ENCODE results near the gene HMG20B. TPM values are rescaled to one million over a fixed set of nuclear protein-coding genes. Genes with fewer than 3 reads are reported as not detected.

Gene HMG20B
- total RNA-seq, 1 donor: 72.5 TPM

DNA sequence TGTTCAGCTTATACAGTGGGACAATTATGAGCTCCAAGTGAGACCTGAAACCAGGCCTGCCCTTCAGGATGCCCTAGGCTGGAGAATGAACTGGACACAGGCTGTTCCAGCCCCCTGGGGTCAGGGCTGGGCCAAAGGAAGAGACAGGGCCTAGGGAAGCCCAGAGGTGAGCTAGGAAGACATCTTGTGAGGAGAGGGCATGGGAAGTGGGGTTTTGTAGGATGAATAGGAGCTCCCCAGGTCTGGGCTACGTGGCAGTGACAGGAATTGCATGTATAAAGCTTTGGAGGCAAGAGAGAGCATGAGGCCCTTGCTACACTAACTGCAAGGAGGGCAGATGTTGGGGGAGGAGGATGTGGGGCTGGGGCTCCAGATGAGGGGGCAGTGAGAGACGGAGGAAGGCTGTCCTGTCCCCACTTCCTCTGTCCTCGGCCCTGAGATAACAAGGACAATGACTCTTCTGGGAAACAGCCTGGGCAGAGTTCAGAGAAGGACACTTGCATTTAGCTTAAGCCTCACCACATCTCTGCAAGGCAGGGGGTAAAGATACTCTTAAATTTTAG lies 35.4 kb downstream of the HMG20B start:
- H3K4me3 ChIP-seq (ENCODE audit: low read depth, low read length): peak overlapping the region; percentile 64
- DNase-seq (ENCODE audit: low read depth): no peak
- TF ChIP-seq, protein P1, sequence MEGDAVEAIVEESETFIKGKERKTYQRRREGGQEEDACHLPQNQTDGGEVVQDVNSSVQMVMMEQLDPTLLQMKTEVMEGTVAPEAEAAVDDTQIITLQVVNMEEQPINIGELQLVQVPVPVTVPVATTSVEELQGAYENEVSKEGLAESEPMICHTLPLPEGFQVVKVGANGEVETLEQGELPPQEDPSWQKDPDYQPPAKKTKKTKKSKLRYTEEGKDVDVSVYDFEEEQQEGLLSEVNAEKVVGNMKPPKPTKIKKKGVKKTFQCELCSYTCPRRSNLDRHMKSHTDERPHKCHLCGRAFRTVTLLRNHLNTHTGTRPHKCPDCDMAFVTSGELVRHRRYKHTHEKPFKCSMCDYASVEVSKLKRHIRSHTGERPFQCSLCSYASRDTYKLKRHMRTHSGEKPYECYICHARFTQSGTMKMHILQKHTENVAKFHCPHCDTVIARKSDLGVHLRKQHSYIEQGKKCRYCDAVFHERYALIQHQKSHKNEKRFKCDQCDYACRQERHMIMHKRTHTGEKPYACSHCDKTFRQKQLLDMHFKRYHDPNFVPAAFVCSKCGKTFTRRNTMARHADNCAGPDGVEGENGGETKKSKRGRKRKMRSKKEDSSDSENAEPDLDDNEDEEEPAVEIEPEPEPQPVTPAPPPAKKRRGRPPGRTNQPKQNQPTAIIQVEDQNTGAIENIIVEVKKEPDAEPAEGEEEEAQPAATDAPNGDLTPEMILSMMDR (IDR thresholded peaks at IDR 0.05; ENCODE audit: insufficient read depth, low read depth, low read length): no peak

DNA sequence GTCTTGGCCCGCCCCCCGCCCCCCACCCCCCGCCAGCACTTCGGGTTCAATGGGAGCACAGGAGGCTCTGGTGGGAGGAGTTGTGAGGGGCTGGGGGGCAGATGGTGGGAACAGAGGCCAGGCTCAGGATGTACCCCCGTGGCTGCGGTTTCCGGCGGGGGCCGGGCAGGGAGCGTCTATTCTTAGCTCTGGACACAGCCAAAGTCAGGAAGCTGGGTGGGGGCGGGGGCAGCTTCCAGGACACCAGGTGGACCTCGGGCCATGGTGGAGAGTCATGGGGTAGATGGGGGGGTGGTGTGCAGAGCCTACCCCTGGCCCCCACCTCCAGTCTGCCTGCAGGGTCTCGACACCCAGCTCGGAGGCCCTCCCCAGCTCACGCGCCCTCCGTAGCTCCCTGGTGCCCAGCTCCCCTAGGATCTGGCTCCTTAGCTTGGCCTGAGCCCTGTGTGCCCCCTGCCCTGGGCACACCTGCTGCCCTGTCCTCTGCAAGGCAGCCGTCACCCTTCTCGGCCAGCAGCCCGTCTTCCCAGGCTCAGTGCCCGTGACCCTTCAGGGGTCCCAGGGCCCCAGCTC lies 36.1 kb downstream of the HMG20B start:
- H3K4me3 ChIP-seq (ENCODE audit: low read depth, low read length): no peak overlapping the region
- TF ChIP-seq, protein P1 (IDR thresholded peaks at IDR 0.05; ENCODE audit: insufficient read depth, low read depth, low read length): no peak
- no peak for DNase-seq (ENCODE audit: low read depth)

DNA sequence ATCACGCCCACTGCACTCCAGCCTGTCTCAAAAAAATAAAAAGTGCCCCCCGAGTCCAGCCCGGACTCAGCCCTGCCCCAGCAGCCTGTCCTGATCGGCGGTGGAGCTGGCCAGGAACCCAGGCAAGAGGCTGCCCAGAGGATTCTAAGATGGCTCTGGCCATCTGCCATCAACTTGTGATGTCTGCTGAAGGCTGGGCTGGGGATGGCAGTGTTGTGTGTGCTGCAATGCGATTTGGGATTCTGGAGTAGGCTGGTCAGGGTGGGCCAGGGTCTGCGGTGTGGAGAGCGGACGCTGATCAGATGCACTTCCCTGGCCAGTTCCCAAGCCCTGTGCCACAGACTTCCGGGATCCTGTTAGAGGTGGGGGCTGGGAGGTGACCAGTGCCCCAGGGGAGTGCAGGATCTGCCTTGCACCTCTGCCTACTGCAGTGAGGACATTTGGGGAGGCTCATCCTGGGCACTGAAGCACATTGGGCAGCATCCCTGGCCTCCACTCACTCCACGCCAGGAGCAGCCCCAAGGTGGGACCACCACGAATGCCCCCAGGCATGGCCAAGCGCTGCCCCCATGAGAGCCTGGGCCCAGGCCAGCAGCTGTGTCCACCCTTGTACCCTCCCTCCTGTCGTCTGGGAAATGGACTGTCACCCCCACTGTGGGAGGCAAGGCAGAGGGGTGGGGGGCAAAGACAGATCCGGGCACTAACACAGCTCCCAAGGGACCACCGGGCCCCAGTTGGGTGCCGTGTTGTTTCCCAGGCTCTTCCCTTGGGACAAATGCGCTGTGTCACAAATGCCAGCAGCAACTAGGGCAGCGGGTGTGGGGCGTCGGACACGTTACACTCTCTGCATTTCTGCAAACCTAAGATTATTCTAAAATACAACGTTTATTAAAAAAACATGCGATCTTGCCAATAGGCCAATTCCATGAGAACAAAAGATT lies 37.3 kb downstream of the HMG20B start:
- no peak for DNase-seq (ENCODE audit: low read depth)
- TF ChIP-seq, protein P1 (IDR thresholded peaks at IDR 0.05; ENCODE audit: insufficient read depth, low read depth, low read length): no peak
- H3K4me3 ChIP-seq (ENCODE audit: low read depth, low read length): no peak overlapping the region

DNA sequence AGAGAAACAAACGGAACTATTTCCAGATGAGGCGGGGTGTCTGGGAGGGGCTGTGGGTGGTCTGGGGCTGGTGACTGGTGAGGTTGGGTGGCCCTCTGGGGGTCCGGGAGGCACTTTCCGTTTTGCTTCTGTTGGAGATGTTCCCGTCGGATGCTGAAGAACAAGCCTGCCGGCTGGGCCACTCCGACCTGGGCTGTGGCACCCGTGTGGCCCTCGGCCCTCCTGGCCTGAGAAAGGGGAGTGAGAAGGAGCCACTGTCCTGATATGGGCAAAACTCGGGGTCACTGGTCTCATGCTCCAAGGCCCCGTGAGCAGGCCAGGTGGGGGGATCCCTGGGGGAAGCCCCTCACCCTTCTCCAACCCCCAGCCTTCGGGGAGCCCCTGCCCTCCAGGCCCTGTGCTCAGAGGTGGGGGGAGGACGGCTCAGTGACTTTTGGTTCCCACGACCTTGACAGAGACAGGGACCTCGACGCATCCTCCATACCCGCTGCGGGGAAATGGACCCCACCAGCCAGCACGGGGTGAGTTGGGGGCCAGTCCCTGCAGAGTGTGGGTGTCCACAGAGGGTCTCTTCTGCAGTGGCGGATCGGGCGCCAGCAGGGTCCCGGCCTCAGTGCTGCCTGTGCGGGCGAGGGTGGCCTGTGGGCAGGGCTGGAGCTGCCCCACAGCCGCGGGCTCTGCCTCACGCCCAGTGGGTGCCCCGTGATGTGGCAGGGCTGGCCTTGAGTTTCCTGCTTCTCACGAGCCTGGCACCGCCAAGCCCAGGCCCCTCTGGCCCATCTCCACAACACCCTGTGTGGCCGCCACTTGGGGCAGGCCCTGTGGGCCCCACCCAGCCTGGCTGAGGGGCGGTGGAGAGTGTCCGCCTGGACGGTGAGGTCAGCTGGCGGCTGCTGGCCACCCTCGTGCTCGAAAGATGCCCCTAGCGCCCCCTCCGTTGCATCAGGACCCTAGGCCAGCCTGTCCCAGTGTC lies 38.3 kb downstream of the HMG20B start:
- no peak for DNase-seq (ENCODE audit: low read depth)
- no peak overlapping the region for H3K4me3 ChIP-seq (ENCODE audit: low read depth, low read length)
- TF ChIP-seq, protein P1 (IDR thresholded peaks at IDR 0.05; ENCODE audit: insufficient read depth, low read depth, low read length): no peak

DNA sequence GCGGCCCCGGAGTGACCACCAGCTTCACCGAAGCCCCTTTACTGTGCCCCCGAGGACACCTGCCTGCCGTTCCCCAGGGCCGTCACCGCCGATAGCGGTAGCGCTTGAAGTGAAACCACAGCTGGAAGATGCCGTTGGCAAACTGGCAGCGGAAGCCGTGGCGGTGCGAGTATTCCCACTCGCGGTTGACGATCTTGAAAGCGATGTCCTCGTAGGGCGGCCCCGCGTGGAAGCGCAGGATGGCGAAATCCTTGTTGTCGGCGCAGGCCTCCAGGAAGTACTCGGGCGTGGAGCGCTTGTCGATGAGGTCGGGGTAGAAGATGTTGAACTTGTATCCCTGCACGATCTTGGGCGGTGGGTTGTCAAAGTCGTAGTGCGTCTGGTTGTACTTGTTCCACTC lies 39.1 kb downstream of the HMG20B start:
- TF ChIP-seq, protein P1 (IDR thresholded peaks at IDR 0.05; ENCODE audit: insufficient read depth, low read depth, low read length): no peak
- no peak overlapping the region for H3K4me3 ChIP-seq (ENCODE audit: low read depth, low read length)
- DNase-seq (ENCODE audit: low read depth): no peak

DNA sequence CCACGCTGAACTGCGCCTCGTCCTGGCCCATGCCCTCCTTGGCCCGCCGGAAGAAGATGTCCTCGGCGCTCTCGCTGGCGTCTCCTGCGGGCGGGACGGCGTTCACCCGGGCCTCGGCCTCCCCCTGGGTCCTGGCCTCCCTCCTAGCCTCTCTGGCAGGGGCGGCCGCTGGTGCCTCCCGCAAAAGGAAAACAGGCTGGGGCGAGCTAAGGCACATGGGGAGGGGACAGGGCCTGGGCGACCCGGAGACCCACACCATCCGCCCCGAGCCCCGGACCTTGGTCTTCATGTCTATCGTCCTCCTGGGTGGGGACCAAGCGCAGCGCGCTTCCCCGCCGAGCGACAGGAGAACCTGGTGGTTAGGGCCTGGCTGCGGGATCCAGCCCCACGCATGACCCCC lies 39.6 kb downstream of the HMG20B start:
- TF ChIP-seq, protein P1 (IDR thresholded peaks at IDR 0.05; ENCODE audit: insufficient read depth, low read depth, low read length): no peak
- no peak for DNase-seq (ENCODE audit: low read depth)
- H3K4me3 ChIP-seq (ENCODE audit: low read depth, low read length): no peak overlapping the region

Measured in fibroblast of villous mesenchyme (primary cell).